Brain pericyte (primary cell): ENCODE results near the gene AIF1.

Experiments used
- DNase-seq: peaks from one replicate; pipeline ENCODE4 v3.0.0-alpha.2; 2012; ENCODE audit warnings: low read depth, low spot score

Gene AIF1

GRCh38 chr6:31614684-31615578, at the start of gene AIF1:
Gene AIF1, plus strand, starts transcription at chr6:31615234. Its CDS starts 96 bp downstream, at chr6:31615330.
- no peak for DNase-seq

DNA sequence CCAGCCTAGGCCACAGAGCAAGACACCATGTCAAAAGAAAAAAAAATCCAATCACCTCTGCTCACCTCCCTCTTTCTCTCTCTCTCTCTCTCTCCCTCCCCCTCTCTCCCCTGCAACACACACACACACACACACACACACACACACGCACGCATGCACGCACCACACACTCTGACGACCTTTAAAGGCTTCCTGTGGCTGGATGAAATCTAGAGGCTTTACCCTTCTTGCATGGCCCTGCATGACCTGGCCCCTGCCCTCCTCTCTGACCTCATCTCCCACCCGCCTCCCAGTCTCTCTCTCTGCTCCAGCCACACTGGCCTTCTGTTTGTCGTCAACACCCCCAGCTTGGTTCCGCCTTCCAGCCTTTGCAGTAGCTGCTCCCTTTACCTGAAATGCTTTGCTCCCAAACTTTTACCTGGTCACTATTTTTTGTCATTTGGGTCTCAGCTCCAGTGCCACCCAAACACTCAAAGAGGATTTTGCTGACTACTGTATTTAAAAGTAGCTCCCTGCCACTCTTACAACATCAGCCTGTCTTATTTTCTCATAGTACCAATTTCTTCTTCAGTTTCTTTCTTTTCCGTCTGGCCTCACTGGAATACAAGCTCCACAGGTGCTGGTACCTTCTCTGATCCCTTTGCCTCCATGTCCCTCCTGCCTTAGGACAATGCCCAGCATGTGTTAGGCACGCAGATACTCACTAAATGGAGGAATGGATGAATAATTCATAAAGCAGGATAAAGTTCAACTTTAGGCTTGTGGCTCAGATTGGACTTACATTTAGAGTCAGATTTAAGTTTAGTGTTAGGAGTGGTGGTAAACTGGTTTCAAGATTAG, 47.3 kb upstream of the AIF1 start:
- no peak for DNase-seq

DNA sequence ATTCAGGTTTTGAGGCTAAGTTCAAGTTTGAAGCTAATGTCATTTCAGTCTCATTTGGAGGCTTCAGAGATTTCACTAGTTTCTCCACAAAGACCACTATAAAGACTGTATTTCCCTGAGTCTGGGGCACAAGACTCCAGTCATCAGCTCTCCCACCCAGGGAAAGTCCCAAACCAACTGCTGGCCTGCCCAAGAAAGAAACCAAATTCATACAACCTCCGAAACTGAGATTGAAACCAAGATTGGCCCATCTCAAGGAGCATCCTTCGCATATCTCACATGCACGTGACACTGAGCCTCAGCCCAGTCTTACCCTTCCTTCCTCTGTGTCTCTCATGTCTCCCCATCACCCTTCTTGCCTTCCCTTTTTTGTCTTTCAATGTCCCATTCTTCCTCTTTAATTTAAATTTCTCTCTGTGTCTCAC, 46.5 kb upstream of the AIF1 start:
- DNase-seq: no peak

GRCh38 chr6:31569861-31570536, 45.0 kb upstream of the AIF1 start:
- no peak for DNase-seq

GRCh38 chr6:31572041-31572911, 42.8 kb upstream of the AIF1 start, which contains the start of gene LTA:
Gene LTA, plus strand, starts transcription at chr6:31572289. Its CDS starts 454 bp downstream, at chr6:31572743.
- DNase-seq: no peak

GRCh38 chr6:31573239-31574105, 41.6 kb upstream of the AIF1 start:
- no peak for DNase-seq

- no peak for DNase-seq
These were observed 40.6 kb upstream of the AIF1 start for GRCh38 chr6:31574106-31575061.

DNA sequence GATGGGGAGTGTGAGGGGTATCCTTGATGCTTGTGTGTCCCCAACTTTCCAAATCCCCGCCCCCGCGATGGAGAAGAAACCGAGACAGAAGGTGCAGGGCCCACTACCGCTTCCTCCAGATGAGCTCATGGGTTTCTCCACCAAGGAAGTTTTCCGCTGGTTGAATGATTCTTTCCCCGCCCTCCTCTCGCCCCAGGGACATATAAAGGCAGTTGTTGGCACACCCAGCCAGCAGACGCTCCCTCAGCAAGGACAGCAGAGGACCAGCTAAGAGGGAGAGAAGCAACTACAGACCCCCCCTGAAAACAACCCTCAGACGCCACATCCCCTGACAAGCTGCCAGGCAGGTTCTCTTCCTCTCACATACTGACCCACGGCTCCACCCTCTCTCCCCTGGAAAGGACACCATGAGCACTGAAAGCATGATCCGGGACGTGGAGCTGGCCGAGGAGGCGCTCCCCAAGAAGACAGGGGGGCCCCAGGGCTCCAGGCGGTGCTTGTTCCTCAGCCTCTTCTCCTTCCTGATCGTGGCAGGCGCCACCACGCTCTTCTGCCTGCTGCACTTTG, 39.6 kb upstream of the AIF1 start, which contains the start of gene TNF:
TSS of gene TNF (plus strand) at position 231 of the 567 bp plus-strand sequence. CDS start at position 408, 177 bp downstream.
- DNase-seq: no peak

GRCh38 chr6:31575952-31576685, 38.9 kb upstream of the AIF1 start:
- no peak for DNase-seq

DNA sequence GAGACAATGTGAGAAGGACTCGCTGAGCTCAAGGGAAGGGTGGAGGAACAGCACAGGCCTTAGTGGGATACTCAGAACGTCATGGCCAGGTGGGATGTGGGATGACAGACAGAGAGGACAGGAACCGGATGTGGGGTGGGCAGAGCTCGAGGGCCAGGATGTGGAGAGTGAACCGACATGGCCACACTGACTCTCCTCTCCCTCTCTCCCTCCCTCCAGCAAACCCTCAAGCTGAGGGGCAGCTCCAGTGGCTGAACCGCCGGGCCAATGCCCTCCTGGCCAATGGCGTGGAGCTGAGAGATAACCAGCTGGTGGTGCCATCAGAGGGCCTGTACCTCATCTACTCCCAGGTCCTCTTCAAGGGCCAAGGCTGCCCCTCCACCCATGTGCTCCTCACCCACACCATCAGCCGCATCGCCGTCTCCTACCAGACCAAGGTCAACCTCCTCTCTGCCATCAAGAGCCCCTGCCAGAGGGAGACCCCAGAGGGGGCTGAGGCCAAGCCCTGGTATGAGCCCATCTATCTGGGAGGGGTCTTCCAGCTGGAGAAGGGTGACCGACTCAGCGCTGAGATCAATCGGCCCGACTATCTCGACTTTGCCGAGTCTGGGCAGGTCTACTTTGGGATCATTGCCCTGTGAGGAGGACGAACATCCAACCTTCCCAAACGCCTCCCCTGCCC, 38.0 kb upstream of the AIF1 start:
- no peak for DNase-seq

- DNase-seq: no peak
These were observed 37.5 kb upstream of the AIF1 start for GRCh38 chr6:31577579-31577966.

GRCh38 chr6:31578184-31579118, 36.6 kb upstream of the AIF1 start:
- no peak for DNase-seq

GRCh38 chr6:31579119-31579505, 35.9 kb upstream of the AIF1 start:
- no peak for DNase-seq

DNA sequence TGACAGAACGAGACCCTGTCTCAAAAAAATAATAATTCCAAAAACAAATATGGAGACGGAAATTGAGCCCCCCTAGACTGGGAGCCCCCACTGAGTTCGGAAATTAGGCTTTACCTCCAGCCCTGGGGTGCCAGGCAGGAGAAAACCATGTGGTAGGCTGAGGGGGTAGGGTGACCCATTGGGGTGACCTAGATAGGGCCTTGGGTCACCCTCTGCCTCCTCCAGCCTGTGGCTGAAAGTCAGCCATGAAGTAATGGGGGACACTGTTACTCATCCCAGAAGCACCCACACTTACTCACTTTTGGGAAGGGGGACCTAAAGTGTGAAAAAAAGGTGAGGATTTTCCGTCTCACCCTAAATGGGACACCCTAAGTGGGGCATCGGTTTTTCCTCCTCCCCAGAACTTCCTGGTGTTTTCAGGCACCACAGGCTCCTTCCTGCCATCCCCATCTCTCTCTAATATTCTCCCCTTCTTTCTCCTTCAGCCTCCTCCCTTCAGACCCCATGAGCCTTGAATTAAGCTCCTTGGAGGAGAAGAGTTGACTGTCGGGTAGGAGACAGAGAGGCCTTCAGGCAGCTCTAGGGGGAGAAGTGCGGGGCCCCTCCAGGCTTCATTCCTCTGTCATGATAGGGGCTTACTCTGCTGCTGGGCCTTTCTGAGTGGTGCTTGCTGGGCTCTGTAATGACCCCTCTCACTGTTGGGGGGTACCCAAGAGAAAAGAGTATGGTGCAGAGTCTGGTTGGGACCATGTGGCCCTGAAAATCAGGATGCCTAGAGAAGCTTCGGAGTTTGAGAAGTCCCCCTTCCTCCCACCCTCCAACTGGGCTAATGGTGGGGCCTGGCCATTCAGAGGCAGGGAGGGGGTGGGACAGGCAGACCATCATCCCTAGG, 35.2 kb upstream of the AIF1 start:
- no peak for DNase-seq

- DNase-seq: no peak
These were observed 34.6 kb upstream of the AIF1 start for GRCh38 chr6:31580438-31580740.
